Measurements from ENCODE around the gene BACH2.

GRCh38 chr6:90311569-90311968, 14.9 kb upstream of the BACH2 start:
- TF ChIP-seq CTCF (IDR thresholded peaks at IDR 0.05; ENCODE audit: poor library complexity, severe bottlenecking): no peak
- TF ChIP-seq RAD21 (conservative IDR thresholded peaks at IDR 0.05): no peak
